Neuronal stem cell (in vitro differentiated cells): ENCODE results near the gene WNT4.

Experiments used
- DNase-seq: peaks from one replicate; pipeline ENCODE4 v3.0.0-alpha.2; 2013; ENCODE audit warnings: low spot score
- H2AFZ ChIP-seq: one replicate; pipeline ENCODE4 v1.6.1; 2013; ENCODE audit warnings: mild to moderate bottlenecking, low read length, inconsistent platforms
- H2AK5ac ChIP-seq: 2 replicates; pipeline ENCODE4 v1.6.1; 2013; ENCODE audit warnings: low read depth, mild to moderate bottlenecking, inconsistent platforms, low read length, moderate library complexity, mixed read lengths
- H2BK120ac ChIP-seq: 2 replicates; pipeline ENCODE4 v1.6.1; 2013; ENCODE audit warnings: low read depth, mild to moderate bottlenecking, inconsistent platforms, low read length, moderate library complexity, mixed read lengths
- H2BK12ac ChIP-seq: one replicate; pipeline ENCODE4 v1.6.1; 2013; ENCODE audit warnings: low read length, inconsistent platforms
- H2BK15ac ChIP-seq: 2 replicates; pipeline ENCODE4 v1.6.1; 2013; ENCODE audit warnings: mild to moderate bottlenecking, low read length, inconsistent platforms, mixed read lengths
- H2BK5ac ChIP-seq: one replicate; pipeline ENCODE4 v1.6.1; 2013; ENCODE audit warnings: inconsistent platforms, mild to moderate bottlenecking, low read length, moderate library complexity
- H3K14ac ChIP-seq: one replicate; pipeline ENCODE4 v1.6.1; 2013; ENCODE audit warnings: low read length, inconsistent platforms
- H3K18ac ChIP-seq: 2 replicates; pipeline ENCODE4 v1.6.1; 2013; ENCODE audit warnings: low read length, inconsistent platforms
- H3K23ac ChIP-seq: 2 replicates; pipeline ENCODE4 v1.6.1; 2013; ENCODE audit warnings: low read depth, mild to moderate bottlenecking, mixed read lengths, low read length, inconsistent platforms; ENCODE audit not compliant: poor library complexity
- H3K27ac ChIP-seq: replicated peaks from 3 replicates; pipeline ENCODE4 v1.5.1; 2013; ENCODE audit warnings: low read length, inconsistent platforms
- H3K27me3 ChIP-seq, 3 experiments: 2 replicates each; pipeline ENCODE4 v1.6.1; 2013; ENCODE audit warnings: low read length in 3 of 3, mild to moderate bottlenecking in 2 of 3, inconsistent platforms in 1 of 3, low read depth in 1 of 3, mixed read lengths in 1 of 3, moderate library complexity in 1 of 3; ENCODE audit not compliant: control insufficient read depth in 3 of 3, insufficient read depth in 3 of 3
- H3K36me3 ChIP-seq, 2 donors: replicated peaks in 1 of 2; 2 replicates each; pipeline ENCODE4 v1.6.1; 2013; ENCODE audit warnings: low read length in 2 of 2; ENCODE audit not compliant: control insufficient read depth in 2 of 2, insufficient read depth in 2 of 2
- H3K4ac ChIP-seq: 2 replicates; pipeline ENCODE4 v1.6.1; 2013; ENCODE audit warnings: inconsistent platforms, mild to moderate bottlenecking, low read length, moderate library complexity
- H3K4me1 ChIP-seq, 2 donors: 1 replicate in 1 of 2; 2 replicates in 1 of 2; pipeline ENCODE4 v1.6.1; 2013; ENCODE audit warnings: low read length in 2 of 2, low read depth in 1 of 2; ENCODE audit not compliant: control insufficient read depth in 2 of 2, insufficient read depth in 1 of 2
- H3K4me2 ChIP-seq: one replicate; pipeline ENCODE4 v1.6.1; 2013; ENCODE audit warnings: mild to moderate bottlenecking, low read length, inconsistent platforms; ENCODE audit not compliant: insufficient read depth, poor library complexity, severe bottlenecking
- H3K4me3 ChIP-seq, 2 donors: 2 replicates each; pipeline ENCODE4 v1.5.1; 2013; ENCODE audit warnings: low read length in 2 of 2, mild to moderate bottlenecking in 2 of 2, inconsistent platforms in 1 of 2, moderate library complexity in 1 of 2
- H3K79me1 ChIP-seq: one replicate; pipeline ENCODE4 v1.6.1; 2013; ENCODE audit warnings: low read depth, mild to moderate bottlenecking, inconsistent platforms, low read length, moderate library complexity
- H3K9ac ChIP-seq: one replicate; pipeline ENCODE4 v1.6.1; 2013; ENCODE audit warnings: mild to moderate bottlenecking, low read depth, low read length, inconsistent platforms; ENCODE audit not compliant: poor library complexity
- H3K9me3 ChIP-seq, 2 donors: replicated peaks in 1 of 2; 2 replicates each; pipeline versions ENCODE3 to v1.6.1; 2013; ENCODE audit warnings: low read length in 2 of 2, mild to moderate bottlenecking in 2 of 2, inconsistent platforms in 1 of 2, low read depth in 1 of 2, mixed read lengths in 1 of 2, moderate library complexity in 1 of 2; ENCODE audit not compliant: control insufficient read depth in 2 of 2, insufficient read depth in 1 of 2
- H4K8ac ChIP-seq: one replicate; pipeline ENCODE4 v1.6.1; 2013; ENCODE audit warnings: low read depth, mild to moderate bottlenecking, inconsistent platforms, low read length, moderate library complexity
- H4K91ac ChIP-seq: one replicate; pipeline ENCODE4 v1.6.1; 2013; ENCODE audit warnings: low read length, low read depth, mild to moderate bottlenecking, inconsistent platforms; ENCODE audit not compliant: poor library complexity
- WGBS, 2 donors: extraction: QIAGEN DNeasy Blood & Tissue Kit; methylation state at CpG; one replicate each; pipeline ENCODE4 v1.1.7; 2013; ENCODE audit warnings: missing lambda C conversion rate in 2 of 2, mixed read lengths in 1 of 2; ENCODE audit not compliant: insufficient read length in 2 of 2, insufficient replicate concordance in 1 of 2; ENCODE audit errors: extremely low coverage in 2 of 2; 5-methylcytosine and 5-hydroxymethylcytosine counted together

Gene WNT4

DNA sequence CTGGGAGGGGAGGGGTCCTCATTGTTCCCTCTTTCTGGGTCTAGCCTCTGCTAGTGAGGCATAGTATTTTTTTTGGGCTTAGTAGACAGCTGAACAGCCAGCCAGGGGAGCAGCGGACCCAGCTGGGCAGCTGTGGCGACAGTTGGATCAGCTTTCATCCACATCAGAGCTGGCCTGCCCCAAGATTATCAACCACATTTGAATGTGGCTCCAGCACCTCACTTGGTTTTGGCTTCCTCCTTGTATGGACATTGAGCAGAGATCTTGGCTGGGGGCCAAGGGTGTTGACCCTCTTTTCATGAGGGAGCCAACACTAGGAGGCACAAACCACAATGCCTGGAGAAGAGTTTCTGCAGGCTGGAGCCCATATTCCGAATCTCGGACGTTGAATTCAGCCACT is 25.0 kb downstream of the WNT4 start:
- Histone ChIP-seq H3K27ac (no peak overlapping the region), H3K4ac (no peak overlapping the region), H3K23ac (no peak overlapping the region), H3K4me2 (no peak overlapping the region), H4K91ac (no peak overlapping the region), H3K79me1 (peaks cover 7% of the 10 kb centered on the region), H2BK15ac (no peak overlapping the region), H3K18ac (no peak overlapping the region), H3K9me3 (no peaks in the 10 kb centered on the region), H3K36me3 (peaks cover 6 to 21% of the 10 kb centered on the region in 2 donors), H3K27me3 (no peaks in the 10 kb centered on the region), H2AK5ac (no peak overlapping the region), H2BK5ac (no peak overlapping the region), H2AFZ (no peak overlapping the region), H2BK12ac (no peak overlapping the region), H4K8ac (no peak overlapping the region), H2BK120ac (no peak overlapping the region), H3K14ac (no peak overlapping the region), H3K9ac (no peak overlapping the region), H3K4me1 (peaks cover 16 to 32% of the 10 kb centered on the region in 2 donors), H3K4me3 (no peak overlapping the region)
- no peak for DNase-seq
- WGBS, 2 donors: no CpG with 5 or more reads among the region's 5 CpGs

DNA sequence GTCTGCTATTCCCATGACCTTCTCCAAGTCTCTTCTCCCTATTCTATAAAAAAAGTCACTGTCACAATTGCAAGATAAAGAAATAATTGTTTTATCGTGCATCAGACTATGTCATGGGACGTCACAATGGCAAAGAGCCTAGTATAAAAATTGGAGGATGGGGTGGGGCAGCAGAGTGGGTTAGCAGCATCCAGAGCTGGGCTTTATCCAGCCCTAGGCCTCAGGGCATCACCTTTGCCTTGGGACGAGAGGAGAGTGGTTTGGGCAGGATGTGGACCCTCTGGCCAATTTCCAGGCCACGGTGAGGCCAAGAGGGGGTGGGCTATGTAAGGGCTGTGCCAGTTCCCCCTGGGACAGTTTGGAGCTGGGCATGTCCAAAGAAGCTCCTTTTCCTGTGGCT is 25.7 kb downstream of the WNT4 start:
- Histone ChIP-seq H3K4me3 (no peak overlapping the region), H4K91ac (no peak overlapping the region), H3K9ac (no peak overlapping the region), H3K79me1 (peaks cover 7% of the 10 kb centered on the region), H3K23ac (no peak overlapping the region), H2BK5ac (no peak overlapping the region), H2BK12ac (no peak overlapping the region), H3K27me3 (no peaks in the 10 kb centered on the region), H3K4me1 (peaks cover 16 to 26% of the 10 kb centered on the region in 2 donors), H3K14ac (no peak overlapping the region), H4K8ac (no peak overlapping the region), H3K9me3 (no peaks in the 10 kb centered on the region), H3K4me2 (no peak overlapping the region), H2AFZ (no peak overlapping the region), H3K27ac (no peak overlapping the region), H3K4ac (no peak overlapping the region), H2AK5ac (no peak overlapping the region), H3K36me3 (peaks cover 6 to 25% of the 10 kb centered on the region in 2 donors), H2BK15ac (no peak overlapping the region), H3K18ac (no peak overlapping the region), H2BK120ac (no peak overlapping the region)
- no peak for DNase-seq
- WGBS, 2 donors: no CpG with 5 or more reads among the region's 4 CpGs

GRCh38 chr1:22115286-22115685 is 27.6 kb downstream of the WNT4 start:
- no peak overlapping the region for H2BK5ac ChIP-seq
- H2AK5ac ChIP-seq: no peak overlapping the region
- no peak overlapping the region for H4K8ac ChIP-seq
- H3K4me1 ChIP-seq: peaks cover 9 to 16% of the 10 kb centered on the region in 2 donors
- H3K14ac ChIP-seq: no peak overlapping the region
- no peak overlapping the region for H3K4me3 ChIP-seq
- peaks cover 8 to 36% of the 10 kb centered on the region in 2 donors for H3K36me3 ChIP-seq
- DNase-seq: no peak
- no peak overlapping the region for H2AFZ ChIP-seq
- H2BK12ac ChIP-seq: no peak overlapping the region
- H3K27ac ChIP-seq: no peak overlapping the region
- H3K23ac ChIP-seq: peak overlapping the region; percentile 59
- peaks cover 7% of the 10 kb centered on the region for H3K79me1 ChIP-seq
- H3K4me2 ChIP-seq: no peak overlapping the region
- no peak overlapping the region for H2BK15ac ChIP-seq
- H3K4ac ChIP-seq: no peak overlapping the region
- peak overlapping the region; percentile 45 for H3K18ac ChIP-seq
- no peak overlapping the region for H3K9ac ChIP-seq
- H3K27me3 ChIP-seq: no peaks in the 10 kb centered on the region
- H4K91ac ChIP-seq: no peak overlapping the region
- no peak overlapping the region for H2BK120ac ChIP-seq
- WGBS, 2 donors: no CpG with 5 or more reads among the region's 6 CpGs
- no peaks in the 10 kb centered on the region for H3K9me3 ChIP-seq

GRCh38 chr1:22114083-22115012 is 28.5 kb downstream of the WNT4 start:
- no peak overlapping the region for H3K18ac ChIP-seq
- H3K27ac ChIP-seq: no peak overlapping the region
- peaks cover 8 to 36% of the 10 kb centered on the region in 2 donors for H3K36me3 ChIP-seq

More at GRCh38 chr1:22114083-22115012, 28.5 kb downstream of the WNT4 start:
- Histone ChIP-seq H3K14ac (no peak overlapping the region), H3K79me1 (peaks cover 5% of the 10 kb centered on the region), H3K23ac (no peak overlapping the region), H3K4ac (no peak overlapping the region), H3K27me3 (no peaks in the 10 kb centered on the region), H4K8ac (no peak overlapping the region), H3K4me2 (no peak overlapping the region), H2BK5ac (no peak overlapping the region), H2AK5ac (no peak overlapping the region), H3K9ac (peak overlapping the region; percentile 51), H3K4me1 (peaks cover 9 to 16% of the 10 kb centered on the region in 2 donors), H3K4me3 (no peak overlapping the region), H3K9me3 (no peaks in the 10 kb centered on the region), H2BK15ac (no peak overlapping the region), H2BK12ac (no peak overlapping the region), H2AFZ (no peak overlapping the region), H2BK120ac (no peak overlapping the region), H4K91ac (no peak overlapping the region)
- peak; percentile 30 for DNase-seq
- no CpG with 5 or more reads among the region's 18 CpGs for WGBS, 2 donors
